Measurements from ENCODE around the gene LTB4R2.

The LTB4R2 gene

GRCh38 chr14:24299255-24300191 lies 10.4 kb upstream of the LTB4R2 start, which contains the start of the genes DHRS1 and NOP9:
TSS of gene DHRS1 (minus strand) at chr14:24299780. CDS start at chr14:24299106, 674 bp downstream.
TSS of gene NOP9 (plus strand) at chr14:24299850. CDS start at chr14:24299955, 105 bp downstream.
- peak; percentile 83 for DNase-seq

DNA sequence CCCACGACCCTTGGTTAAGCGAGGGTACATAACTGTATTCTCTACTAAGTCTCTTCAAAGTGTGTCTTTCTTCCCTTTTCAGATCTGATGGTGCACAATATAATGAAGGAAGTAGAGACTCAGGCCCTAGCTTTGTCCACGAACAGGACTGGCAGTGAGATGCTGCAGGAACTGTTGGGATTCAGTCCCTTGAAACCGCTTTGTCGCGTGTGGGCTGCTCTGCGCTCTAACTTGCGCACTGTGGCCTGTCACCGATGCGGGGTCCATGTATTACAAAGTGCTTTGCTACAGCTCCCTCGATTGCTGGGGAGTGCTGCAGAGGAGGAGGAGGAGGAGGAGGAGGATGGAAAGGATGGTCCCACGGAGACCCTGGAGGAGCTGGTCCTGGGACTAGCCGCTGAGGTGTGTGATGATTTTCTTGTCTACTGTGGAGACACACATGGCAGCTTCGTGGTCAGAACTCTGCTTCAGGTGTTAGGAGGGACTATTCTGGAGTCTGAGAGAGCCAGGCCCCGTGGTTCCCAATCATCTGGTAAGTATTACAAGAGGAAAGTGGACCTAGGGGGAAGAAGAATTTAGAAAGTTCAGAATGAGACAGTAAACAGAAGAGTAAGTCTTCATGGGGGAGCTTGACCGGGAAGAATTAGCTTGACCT lies 9.5 kb upstream of the LTB4R2 start:
- DNase-seq = no peak

- no peak for DNase-seq
These were observed 5.9 kb upstream of the LTB4R2 start for GRCh38 chr14:24304019-24304387.

- no peak for DNase-seq
These were observed 2.8 kb upstream of the LTB4R2 start for GRCh38 chr14:24307156-24307574.

GRCh38 chr14:24307575-24308341 lies 2.2 kb upstream of the LTB4R2 start, which contains the start of gene CIDEB:
TSS of gene CIDEB (minus strand) at chr14:24307977. CDS start at chr14:24307858, 119 bp downstream.
- DNase-seq = peak; percentile 52

DNA sequence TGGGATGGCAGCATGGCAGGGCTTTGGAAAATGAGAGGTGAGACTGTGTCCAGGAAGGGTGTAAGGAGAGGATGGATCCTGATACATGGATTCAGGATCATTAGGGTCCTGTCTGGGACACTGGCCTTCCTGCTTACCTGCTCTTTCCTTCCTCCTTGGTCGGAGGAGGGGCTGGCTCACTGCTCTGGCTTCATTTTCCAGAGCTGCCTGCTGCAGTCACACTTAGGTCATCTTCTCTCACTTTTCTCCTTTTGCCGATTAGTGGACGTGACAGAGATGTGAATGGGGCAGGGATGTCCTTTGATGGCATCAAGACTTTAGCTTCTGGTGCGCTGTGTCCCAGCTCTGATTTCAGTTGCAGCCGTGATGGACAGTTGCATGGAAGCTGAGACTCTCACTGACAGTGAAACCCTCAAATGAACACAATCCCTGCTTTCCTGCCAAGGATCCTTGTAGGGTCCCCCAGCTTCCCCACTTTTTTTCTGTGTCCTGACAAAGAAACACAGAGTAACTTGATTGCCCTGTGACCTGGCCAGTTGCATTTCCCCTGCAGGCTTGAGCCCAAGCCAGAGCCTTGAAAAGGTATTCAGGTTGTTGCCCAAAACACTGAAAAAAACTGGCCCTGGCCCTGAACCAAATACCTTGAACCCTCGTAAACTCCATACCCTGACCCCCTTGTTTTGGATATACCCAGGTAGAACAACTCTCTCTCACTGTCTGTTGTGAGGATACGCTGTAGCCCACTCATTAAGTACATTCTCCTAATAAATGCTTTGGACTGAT lies 1.4 kb upstream of the LTB4R2 start:
- no peak for DNase-seq

DNA sequence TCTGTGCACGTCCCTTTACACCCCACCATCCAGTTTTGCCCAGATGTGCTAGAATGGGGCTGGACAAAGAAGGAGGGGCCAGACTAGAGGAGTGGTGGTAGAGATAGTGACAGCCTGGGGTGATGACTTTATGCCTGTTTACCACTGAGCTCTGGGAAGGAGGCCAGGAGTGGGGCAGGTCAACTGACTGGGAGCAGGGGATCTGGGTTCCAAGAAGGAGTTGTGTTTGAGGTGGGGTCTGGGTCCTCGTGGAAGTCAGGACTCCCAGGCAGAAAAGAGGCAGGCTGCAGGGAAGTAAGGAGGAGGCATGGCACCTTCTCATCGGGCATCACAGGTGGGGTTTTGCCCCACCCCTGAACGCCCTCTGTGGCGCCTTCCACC lies 315 bp downstream of the LTB4R2 start:
- no peak for DNase-seq

DNA sequence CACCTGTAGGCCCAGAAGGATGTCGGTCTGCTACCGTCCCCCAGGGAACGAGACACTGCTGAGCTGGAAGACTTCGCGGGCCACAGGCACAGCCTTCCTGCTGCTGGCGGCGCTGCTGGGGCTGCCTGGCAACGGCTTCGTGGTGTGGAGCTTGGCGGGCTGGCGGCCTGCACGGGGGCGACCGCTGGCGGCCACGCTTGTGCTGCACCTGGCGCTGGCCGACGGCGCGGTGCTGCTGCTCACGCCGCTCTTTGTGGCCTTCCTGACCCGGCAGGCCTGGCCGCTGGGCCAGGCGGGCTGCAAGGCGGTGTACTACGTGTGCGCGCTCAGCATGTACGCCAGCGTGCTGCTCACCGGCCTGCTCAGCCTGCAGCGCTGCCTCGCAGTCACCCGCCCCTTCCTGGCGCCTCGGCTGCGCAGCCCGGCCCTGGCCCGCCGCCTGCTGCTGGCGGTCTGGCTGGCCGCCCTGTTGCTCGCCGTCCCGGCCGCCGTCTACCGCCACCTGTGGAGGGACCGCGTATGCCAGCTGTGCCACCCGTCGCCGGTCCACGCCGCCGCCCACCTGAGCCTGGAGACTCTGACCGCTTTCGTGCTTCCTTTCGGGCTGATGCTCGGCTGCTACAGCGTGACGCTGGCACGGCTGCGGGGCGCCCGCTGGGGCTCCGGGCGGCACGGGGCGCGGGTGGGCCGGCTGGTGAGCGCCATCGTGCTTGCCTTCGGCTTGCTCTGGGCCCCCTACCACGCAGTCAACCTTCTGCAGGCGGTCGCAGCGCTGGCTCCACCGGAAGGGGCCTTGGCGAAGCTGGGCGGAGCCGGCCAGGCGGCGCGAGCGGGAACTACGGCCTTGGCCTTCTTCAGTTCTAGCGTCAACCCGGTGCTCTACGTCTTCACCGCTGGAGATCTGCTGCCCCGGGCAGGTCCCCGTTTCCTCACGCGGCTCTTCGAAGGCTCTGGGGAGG lies 985 bp downstream of the LTB4R2 start, which contains the start of gene LTB4R:
Gene LTB4R, plus strand, starts transcription at position 857 of the 959 bp plus-strand sequence. CDS start 4,150 bp downstream, outside the sequence.
- DNase-seq = peak; percentile 60

DNA sequence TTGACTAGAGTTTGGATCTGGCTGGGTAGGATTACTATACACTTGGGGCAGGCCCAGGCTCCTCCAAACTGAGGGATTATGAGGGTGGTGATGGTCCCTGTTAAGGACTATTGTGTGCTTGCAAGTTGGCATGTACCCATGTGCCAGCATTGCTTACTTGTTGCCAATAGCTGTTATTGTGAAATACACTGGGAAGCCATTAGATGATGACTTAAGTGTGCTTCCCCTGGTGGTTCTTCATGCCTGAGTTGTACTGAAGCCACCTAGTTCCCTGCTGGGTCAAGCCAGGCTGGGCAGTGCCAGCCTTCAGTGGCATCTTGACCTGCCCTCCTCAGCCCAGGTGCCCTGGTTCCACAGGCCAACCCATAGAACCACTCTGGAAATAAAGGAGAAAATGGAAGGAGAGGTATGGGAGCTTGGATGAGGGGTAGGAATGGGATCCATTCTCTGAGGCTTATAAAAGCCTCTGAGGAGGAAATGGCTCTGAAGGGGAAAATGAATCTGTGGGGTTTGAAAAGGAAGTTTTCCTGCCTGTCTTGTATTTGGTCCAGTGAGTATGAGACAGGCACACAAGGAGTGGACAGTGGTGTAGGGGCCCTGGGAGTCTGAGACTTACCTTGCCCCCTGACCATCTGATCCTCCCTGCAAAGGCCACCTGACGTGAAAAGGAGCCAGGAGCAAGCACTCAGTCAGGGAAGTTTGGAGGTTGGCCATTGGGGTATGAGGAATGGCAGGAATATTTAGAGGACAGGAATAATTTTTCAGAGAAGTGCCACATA lies 2.1 kb downstream of the LTB4R2 start:
- DNase-seq = no peak

DNA sequence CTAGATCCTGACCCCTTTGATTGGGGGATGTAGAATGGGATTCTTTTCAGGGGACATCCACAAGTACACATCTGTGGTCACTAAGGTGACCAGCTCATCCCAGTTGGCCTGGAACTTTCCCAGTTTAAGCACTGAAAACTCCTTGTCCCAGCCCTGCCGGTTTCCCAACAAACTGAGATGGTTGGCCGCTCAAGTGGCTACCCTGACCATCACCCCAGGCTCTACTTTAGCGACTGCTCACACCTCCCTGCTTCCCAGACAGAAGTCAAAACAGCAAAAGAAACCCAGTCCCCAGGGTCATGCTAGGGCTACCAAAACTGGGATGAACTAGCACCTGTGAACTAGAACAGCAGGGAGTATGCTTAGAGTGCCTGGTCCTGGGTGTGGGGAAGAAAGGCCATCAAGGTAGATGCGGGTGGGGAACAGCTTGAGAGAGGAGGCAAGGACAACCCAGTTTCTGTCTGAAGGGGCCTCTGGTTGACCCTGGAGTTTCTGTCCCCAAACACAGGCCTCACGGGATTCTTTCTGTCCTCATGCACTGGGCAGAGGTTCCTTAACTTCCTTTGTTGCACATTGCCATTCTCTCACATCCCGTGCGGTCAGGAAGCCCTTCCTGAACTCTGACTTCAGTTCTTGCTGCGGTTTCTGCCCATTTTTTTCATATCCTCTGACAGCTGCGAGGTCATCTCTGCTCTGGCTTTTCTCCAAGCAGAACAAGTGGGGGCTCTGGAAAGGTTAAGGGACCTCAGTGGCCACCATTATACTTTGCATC lies 3.0 kb downstream of the LTB4R2 start:
- DNase-seq = no peak

- no peak for DNase-seq
These were observed 4.0 kb downstream of the LTB4R2 start for GRCh38 chr14:24313913-24314312.

DNA sequence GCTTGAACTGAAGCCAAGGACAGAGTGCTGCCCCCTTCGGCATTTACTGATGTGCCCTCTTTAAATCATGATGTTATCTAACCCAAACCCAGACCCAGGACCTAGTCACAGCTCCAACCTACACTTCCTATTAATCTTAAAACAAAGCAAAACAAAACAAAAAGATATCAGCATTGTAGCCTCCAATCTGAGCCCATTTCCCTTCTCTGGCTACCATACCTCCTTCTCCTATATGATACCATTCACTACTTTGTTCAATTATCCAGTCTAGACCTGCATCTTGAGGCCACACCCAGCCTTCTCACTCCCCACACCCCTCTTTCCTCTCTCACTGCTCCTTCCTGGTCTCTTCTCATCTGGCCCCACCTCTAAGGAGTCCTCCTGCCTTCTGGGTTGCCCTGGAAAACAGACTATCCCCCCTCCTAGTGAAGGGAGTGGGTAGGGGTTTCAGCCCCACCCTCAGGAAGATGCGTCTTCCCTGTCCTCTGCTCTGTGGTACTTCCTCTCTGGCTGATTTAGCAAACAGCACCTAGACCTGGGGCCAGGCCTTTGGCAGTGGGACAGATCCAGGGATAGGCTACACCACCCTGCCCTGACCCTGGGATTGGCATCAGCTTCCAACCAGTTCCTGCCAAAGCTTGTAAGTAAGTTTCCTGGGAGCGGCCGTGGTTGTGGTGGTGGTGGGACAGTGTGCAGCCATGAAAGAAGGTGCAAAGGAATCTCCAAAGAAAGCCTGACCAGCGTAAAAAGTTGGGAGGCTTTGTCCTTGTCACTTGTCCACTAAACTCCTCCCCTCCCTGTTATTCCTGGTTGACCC lies 4.6 kb downstream of the LTB4R2 start:
- no peak for DNase-seq

DNA sequence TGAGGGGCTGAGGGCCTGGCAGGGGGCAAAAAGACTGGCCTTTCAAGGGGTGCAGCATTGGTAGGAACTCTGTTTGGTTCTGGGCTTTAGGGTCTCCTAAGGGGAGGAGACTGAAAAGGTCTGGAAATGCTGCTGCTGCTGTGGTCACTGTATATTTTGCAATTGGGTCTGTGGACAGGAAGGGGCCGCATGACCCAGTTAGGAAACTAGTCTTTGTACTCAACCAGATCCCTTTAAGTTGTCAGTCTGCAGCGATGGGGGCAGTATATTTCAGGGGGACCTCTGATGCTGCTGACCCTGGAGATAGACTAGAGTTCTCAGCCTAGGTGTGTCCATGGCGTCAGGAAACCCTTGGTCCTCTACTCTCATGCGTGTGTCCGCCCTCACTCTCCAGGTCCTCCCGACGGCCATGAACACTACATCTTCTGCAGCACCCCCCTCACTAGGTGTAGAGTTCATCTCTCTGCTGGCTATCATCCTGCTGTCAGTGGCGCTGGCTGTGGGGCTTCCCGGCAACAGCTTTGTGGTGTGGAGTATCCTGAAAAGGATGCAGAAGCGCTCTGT lies 5.4 kb downstream of the LTB4R2 start:
- no peak for DNase-seq

DNA sequence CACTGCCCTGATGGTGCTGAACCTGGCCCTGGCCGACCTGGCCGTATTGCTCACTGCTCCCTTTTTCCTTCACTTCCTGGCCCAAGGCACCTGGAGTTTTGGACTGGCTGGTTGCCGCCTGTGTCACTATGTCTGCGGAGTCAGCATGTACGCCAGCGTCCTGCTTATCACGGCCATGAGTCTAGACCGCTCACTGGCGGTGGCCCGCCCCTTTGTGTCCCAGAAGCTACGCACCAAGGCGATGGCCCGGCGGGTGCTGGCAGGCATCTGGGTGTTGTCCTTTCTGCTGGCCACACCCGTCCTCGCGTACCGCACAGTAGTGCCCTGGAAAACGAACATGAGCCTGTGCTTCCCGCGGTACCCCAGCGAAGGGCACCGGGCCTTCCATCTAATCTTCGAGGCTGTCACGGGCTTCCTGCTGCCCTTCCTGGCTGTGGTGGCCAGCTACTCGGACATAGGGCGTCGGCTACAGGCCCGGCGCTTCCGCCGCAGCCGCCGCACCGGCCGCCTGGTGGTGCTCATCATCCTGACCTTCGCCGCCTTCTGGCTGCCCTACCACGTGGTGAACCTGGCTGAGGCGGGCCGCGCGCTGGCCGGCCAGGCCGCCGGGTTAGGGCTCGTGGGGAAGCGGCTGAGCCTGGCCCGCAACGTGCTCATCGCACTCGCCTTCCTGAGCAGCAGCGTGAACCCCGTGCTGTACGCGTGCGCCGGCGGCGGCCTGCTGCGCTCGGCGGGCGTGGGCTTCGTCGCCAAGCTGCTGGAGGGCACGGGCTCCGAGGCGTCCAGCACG lies 6.1 kb downstream of the LTB4R2 start:
- no peak for DNase-seq

- DNase-seq = no peak
These were observed 6.6 kb downstream of the LTB4R2 start for GRCh38 chr14:24316597-24316950.

DNA sequence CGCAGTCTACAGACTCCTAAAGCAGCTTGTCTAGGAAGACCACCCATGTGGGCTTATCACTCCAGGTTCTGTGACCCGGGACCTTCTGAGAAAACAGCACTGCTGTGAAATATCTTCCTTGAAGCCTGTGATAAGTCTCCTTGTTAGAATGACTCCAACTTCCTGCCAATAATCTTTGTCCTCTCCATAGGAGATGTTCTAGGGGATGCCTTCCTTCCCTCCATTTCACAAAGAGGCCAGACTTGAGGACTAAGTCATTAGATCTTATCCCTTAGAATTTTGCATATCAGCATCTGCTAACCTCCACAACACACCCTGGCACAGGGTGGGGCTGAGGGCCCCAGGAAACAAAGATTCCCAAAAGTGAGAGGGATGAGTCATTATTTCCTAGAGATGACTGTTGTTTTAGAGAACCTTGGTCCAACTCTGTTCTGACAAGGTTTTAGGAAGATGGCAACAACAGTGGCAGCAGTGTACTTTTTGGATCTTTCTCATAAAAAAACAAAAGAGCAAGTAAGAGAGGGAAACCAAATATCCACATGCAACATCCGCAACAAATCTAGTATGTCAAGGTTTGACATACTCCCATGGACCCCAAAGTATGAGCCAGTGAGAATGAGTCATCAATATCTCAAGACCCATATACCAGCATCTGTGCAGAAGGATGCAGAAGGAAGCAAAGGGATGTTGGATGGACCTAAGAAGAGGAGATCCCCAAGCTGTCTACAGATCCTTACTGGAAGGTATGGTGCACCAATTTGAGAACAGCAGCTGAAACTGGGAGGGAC lies 7.4 kb downstream of the LTB4R2 start:
- peak; percentile 16 for DNase-seq
